GM19452 (cell line): ENCODE results near the gene EPHB2.
"Not testable (repeated sequence)": the region's sequence is repeated elsewhere in the genome, so short reads cannot be mapped to it uniquely, and the experiment has no call there.

Experiments used
- ATAC-seq: cut with Tn5 transposase; IDR thresholded peaks from one replicate; pipeline ENCODE4 v1.9.1; 2021; ENCODE audit not compliant: unreplicated experiment

EPHB2 gene

GRCh38 chr1:22710701-22711049 is at the start of gene EPHB2:
TSS of gene EPHB2 (plus strand) at chr1:22710839. CDS start at chr1:22710983, 144 bp downstream.
- ATAC-seq: no peak

GRCh38 chr1:22661880-22662279 is 48.8 kb upstream of the EPHB2 start:
- no peak for ATAC-seq

- ATAC-seq: no peak
Observed at GRCh38 chr1:22662318-22662717, 48.3 kb upstream of the EPHB2 start.

GRCh38 chr1:22662986-22663408 is 47.6 kb upstream of the EPHB2 start:
- ATAC-seq: no peak

- no peak for ATAC-seq
Observed at GRCh38 chr1:22665752-22666151, 44.9 kb upstream of the EPHB2 start.

GRCh38 chr1:22666412-22666811 is 44.2 kb upstream of the EPHB2 start:
- no peak for ATAC-seq

- ATAC-seq: not testable (repeated sequence)
Observed at GRCh38 chr1:22668840-22669239, 41.8 kb upstream of the EPHB2 start.

- ATAC-seq: no peak
Observed at GRCh38 chr1:22670352-22670975, 40.2 kb upstream of the EPHB2 start.

- no peak for ATAC-seq
Observed at GRCh38 chr1:22671999-22672398, 38.6 kb upstream of the EPHB2 start.

GRCh38 chr1:22673486-22674409 is 36.9 kb upstream of the EPHB2 start:
- ATAC-seq: no peak

GRCh38 chr1:22674410-22674749 is 36.3 kb upstream of the EPHB2 start:
- ATAC-seq: no peak

- not testable (repeated sequence) for ATAC-seq
Observed at GRCh38 chr1:22676151-22676550, 34.5 kb upstream of the EPHB2 start.

GRCh38 chr1:22676916-22677583 is 33.6 kb upstream of the EPHB2 start:
- ATAC-seq: no peak

- no peak for ATAC-seq
Observed at GRCh38 chr1:22677931-22678896, 32.4 kb upstream of the EPHB2 start.

GRCh38 chr1:22680726-22681125 is 29.9 kb upstream of the EPHB2 start:
- ATAC-seq: no peak

GRCh38 chr1:22681556-22682276 is 28.9 kb upstream of the EPHB2 start:
- ATAC-seq: no peak

- ATAC-seq: no peak
Observed at GRCh38 chr1:22683547-22683946, 27.1 kb upstream of the EPHB2 start.

GRCh38 chr1:22685591-22686059 is 25.0 kb upstream of the EPHB2 start:
- ATAC-seq: no peak

GRCh38 chr1:22687191-22687590 is 23.4 kb upstream of the EPHB2 start:
- ATAC-seq: no peak

GRCh38 chr1:22688466-22688865 is 22.2 kb upstream of the EPHB2 start:
- ATAC-seq: no peak
